Activated CD8-positive, alpha-beta memory T cell treated with anti-CD3 and anti-CD28 coated beads, Interleukin-2, amount 50 U/mL, for 24 hours (primary cell): Measurements from ENCODE around the gene WWOX.

Source experiments
- DNase-seq: peaks from one replicate; pipeline ENCODE4 v3.0.0-alpha.2; 2020; ENCODE audit errors: extremely low read depth

WWOX gene

DNA sequence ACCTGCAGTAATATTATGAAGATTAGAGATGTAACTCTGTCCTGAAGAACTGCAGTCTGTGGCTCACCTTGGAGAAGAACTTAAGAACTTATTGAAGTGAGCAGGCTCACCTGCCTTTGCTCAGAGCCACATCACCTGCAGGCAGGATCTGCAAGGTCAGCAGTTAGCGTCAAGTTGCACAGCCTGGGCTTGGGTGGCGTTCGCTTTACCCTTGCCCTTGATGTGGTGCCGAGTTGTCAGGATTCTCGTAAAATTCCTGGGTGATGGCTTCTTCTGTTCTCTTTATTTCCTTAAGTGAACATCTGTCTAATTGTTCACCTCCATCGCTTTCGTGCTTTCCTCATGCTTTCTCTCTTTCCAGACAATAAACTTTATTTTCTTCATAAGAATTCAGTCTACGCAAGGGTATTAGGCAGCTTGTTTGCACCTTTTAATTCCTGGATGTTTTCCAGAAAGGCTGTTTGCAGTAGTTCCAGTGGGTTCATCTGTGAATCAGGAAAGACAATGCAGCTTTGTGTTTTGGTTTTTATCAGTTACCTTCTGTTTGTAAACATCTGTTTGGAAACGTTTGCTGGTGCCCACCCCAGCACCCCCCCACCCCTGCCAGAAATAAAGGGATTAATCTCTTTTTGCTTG is 254.3 kb downstream of the WWOX start:
- no peak for DNase-seq

DNA sequence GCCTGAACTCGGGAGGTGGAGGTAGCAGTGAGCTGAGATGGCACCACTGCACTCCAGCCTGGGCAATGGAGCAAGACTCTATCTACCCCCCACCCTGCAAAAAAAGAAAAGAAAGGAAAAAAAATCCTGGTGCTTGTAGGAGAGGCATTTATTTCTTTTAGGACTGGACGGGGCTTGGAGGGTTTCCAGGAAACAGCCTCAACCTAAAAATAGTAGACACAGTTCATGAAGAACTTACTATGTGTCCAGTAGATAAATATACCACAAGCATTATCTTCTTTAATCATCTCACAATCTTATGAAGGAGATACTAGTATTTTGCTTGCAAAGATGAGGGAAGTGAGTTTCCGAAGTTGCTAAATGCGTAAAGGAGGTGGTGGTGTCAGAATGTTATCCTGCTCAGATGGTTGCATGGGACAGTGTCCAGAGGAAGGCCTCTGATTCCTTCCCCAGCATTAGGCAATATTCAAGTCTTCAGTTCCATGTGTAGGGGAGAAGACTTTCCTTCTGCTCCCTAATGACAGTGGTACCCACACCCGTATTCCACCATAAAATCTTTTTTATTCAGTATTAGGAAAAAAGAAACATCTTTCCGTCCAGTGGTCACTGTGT is 263.2 kb downstream of the WWOX start:
- DNase-seq = no peak

DNA sequence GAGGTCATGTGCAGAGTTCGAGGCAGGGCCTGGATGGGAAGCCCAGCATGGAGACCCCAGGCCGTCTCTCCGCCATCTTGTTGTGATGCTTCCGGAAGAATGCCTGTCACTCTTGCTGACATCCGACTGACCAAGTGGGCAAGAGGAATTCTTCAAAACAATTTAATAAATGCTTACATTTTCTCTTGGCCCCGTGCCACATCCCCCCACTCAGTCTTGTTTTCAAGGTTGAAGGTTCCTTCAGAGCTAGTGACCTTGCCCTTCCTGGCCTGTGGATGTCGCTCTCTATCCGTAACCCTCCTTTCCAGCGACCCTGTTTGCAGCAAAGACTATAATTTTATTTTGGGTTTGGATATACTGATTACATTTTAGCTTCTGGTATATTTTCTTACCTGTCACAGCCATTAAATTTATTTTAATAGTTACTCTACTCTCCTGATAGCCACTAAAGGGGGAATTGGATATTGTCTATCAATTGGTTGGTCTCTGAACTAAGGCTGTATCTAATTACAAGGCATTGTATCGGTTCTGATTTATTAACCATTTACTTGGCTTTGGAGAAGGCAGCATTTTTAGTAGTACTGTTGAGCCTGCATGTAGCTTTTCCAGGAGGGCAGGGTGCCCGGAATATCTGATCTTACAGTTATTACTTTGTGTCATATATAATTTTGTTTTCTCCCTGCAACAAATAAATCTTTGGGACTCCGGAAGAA is 264.5 kb downstream of the WWOX start:
- DNase-seq = no peak

DNA sequence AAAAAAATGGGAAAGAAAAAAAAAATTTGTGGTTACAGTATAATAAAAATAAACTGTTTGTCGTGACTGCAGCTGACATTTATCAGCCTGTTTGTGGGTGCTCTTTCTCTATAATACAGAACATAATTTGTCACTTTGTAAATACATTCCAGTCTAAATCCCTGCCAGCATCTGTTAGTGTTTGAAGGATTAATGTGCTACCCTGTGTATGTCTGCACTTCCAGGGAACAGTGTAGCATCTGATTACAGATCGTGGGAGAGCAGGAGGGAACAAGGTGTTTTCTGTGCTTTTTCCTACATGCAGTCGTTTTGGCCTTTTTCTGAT is 265.1 kb downstream of the WWOX start:
- DNase-seq = no peak

DNA sequence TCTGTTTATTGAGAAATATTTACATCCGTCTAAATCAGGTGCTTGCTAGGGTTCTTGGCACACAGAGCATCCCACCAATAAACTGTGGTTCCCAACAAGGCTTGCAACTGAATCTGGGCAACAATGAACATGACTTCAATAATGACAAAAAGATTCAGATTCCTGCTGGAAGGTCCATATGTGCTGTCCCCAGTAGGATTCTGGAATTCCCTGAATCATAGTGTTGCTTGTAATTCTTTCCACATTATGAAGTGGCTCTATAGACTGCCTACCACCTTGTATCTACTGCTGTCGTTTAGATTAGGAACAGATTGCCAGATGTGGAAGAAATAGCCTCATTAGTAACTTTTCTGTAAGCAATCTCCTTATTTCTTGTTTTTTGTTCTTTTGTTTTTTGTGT is 265.9 kb downstream of the WWOX start:
- DNase-seq = no peak

DNA sequence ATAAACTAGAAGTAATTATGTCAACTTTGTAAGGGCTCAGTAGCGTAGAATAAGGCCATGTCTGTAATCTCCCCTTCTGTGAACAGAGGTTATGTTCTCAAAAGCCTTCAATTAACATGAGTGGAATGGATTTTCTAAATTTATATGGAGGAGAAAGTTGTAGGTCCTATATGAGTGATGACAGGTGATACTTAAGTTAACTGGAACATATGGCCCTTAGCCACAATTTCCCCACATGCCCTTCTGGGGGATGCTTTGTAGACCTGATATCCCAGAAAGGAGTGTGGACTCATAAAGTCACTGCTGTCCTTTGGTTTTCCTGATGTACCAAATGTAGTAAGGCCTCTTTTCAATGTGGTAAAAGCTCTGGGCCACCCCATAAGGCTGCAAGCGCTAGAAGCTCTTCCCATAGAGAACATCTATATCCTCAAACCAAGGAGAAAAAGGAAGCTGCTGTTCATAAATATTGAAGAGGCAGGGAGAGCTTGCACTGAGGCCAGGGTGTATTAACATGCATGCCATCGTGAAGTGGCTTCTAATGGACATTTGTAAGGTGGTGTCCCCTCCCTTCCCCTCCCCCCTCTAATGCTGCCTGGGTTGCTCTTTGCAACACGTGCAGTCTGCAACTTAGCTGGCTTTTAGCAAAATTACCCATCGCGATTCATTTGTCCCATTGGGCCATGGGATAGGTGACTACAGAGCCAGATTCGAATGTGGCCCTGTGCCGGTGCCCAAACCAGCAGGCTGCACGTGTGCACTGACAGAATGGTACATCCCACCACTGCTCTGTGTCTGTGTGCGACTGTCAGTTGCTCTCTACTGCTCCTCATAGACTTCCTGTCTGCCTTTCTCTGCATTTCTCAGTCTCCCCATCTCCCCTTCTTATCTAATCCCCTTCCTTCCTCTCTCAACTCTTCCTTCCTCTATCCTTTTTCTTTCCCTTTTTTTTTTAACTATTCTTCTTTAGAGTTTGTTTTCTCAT is 269.0 kb downstream of the WWOX start:
- DNase-seq = no peak

DNA sequence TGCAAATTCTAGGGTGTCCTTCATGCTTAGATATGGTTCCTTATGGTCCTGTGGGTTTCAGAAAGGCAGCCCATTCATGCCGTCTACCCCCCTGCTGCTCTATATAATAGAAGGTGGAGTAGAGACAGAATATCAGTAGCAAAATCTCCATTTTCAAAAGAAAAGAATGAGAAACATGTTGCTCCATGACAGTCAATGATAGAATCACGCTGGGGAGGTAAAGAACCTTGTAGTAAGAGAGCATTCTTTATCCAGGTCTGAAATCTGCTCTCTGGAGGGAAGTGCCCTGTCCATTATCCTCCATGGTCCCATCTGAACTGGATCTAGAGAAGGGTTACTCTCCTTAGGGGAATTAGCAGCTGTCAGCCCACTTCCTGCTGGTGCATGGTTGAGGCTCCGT is 272.8 kb downstream of the WWOX start:
- no peak for DNase-seq

DNA sequence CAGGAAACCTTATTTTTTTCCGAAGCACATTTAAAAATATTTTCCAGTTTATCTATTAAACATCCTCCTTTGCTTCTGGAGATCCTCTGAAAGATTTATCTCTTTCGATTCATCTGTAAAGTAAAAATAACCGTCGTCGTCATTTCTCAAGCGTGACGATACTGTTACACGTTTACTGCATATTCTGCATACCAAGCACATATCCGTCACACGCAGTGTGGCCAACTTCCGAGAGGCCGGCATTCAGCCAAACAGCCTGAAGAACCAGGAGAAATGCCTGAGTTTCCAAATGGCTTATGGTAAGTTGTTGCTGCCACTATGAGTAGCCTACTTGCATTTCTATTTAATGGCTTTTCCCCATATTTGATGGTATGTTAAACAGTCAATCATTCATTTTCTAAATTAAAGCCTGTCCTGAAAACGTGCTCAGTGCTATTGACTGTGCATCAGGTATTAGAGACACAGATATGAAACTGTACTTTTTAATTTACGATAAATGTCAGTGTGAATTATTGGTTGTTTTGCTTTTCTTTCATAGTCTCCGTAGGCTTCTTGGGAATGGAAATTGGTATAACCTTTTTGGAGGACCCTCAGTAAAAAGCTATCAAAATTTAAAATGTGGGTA is 275.7 kb downstream of the WWOX start:
- no peak for DNase-seq

DNA sequence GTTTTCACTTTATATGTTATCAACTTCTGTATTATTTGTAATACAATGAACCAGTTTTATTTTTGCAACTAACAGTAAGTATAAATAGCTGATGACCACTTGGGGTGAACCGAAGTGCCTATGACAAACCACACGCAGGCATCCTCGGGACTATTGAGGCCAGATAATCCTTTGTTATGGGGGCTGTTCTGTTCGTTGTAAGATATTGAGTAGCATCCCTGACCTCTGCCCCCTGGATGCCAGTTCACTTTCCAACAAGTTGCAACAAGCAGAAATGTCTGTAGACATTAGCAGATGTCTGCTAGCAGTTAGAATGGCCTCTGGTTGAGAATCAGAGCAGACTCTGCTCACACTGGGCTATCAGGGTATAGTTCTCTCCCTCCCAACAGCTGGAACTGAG is 277.0 kb downstream of the WWOX start:
- no peak for DNase-seq

DNA sequence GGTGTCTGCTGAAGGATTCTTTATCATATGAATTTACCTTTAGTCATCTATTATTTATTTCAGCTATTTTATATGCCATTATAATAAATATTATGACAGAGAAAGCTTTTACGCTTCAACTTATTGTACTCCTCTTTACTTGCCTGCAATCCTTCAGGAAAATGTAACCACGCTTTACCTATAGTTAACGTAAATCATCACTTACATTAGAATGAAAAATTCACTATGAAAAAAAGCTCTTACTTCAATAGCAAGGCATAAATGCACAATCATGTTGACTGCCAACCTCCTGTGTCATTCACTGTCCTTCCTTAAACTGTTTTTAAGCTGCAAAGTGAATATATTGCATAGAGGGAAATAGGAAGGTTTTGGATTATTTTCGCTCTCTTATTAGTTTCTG is 277.9 kb downstream of the WWOX start:
- no peak for DNase-seq

DNA sequence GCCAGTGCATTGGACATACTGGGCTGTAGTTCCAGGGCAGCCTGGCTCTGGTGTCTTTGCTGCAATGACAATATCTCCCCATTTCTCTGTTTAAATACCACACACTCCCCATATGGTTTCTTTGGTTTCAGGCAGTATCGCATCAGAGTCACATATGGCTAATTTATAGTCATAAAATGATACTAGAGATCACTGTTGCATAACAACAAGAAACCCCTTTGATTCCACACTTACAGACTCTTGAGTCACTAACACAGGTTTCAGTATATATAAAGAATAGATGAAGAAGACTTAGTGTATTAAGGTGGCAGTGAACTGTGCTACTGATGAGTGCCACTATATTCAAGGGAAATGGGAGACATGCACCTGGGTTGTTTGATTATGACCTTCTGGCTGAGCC is 281.6 kb downstream of the WWOX start:
- no peak for DNase-seq

DNA sequence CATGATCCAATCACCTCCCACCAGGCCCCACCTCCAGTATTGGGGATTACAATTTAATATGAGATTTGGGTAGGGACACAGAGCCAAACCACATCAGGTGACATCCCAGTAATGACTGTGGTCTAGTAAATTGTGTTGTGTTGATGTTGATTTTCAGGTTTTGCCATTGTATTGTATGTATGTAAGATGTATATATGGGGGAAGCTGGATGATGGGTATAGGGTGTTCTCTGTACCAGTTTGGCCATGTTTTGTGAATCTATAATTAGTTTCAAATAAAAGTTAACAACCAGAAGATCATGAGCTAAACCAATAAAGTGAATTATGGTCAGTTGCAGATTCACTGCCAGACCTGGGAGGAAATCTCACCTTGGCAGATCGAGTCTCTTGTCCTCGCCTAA is 283.7 kb downstream of the WWOX start:
- no peak for DNase-seq

DNA sequence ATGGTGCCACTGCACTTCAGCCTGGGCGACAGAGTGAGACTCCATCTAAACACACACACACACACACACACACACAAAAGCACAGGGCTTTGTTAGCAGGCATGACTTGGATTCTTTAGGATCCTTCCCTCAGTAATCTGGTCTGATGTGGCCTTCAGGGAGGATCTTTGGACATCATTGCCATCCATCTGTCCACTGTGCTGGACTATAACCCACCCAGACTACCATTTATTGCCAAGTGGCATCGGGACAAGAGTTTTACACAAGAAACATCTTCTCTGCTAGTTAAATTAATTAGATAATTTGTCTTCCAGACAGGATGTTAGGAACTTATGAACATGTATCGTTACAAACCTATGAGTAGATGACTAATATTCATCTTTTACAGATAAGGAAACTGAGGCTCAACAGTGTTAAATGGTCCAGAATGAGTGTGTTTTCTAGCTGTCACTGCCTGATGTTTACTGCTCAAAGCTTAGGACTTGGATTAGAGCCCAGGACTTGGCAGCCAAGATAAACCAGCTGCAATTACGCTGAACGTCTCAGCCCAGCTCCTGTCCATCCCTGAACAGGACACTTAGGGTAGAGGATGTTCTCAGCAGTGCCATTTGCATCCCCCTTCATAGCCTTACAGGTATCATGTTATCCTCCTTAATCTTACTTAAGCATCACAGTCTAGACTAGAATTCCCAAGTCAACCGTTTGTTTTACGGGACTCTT is 285.8 kb downstream of the WWOX start:
- no peak for DNase-seq

DNA sequence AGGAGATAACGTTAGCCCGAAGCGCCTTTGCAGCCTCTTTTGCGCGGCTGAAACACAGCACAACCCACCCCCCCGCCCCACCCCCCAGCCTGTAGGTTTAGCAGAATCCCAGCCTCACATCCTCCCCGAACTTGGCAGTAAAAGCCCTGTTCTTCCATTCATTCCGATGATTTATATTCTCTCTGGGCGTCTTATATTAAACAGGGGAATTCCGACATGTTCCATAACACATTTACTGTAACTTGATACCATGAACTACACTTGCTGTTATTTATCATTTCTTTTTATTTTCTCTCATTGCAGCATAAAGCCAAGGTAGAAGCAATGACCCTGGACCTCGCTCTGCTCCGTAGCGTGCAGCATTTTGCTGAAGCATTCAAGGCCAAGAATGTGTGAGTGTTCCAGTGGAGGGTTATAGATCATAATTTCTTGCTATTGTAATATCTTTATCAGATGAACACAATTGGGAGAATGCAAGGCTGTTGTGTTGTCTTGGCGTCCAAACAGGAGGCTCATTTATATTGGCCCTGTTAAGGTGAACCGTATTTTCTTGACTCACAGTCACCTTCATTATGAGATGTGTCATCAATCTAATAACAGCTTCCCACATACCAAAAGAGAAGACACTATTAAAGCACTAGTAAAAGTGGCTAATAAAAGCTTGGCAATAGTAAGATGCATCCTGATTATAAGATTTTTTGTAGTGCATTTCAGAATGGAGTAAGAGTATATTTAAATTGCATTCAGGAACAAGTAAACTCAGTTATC is 287.3 kb downstream of the WWOX start:
- no peak for DNase-seq

DNA sequence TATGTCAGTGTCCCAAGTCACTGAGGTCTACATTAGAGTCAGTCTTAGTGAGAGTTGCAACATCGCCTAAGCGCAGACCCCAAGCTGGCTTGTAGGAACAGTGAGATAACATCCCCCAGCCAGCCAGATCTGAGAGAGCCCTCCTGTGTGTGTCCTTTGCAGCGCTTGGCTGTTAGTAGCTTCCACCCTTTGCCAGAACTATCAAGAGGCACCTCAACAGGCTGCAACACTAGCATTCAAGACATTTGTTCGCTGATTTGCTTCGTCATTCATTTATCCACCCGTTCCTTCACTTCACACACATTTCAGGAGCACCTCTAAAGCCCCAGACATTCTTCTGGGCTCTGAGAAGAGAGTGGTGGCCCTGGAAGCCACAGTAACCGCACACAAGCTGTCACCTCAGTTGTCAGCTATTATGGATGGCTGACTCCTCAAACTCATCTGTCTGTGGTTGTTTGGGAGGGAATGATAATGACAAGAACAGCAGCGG is 289.6 kb downstream of the WWOX start:
- DNase-seq = no peak

DNA sequence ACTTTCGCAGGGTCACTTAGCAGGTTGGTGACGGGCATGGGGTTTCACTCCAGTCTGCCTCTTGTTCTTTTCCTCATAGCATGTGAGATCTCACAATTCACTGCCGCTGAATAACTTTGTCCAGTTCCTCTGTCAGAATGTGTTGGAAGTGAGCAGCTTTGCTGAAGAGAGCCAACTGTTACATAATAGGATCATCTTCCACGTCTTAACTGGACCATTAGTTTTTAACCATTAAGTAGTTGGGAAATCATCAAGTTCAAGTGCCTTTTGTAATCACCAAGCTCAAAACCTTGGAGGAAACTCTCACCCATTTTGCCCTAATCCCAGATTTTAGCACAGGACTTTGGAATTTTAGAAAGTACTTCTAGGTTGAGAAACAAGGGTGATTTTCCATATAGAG is 290.6 kb downstream of the WWOX start:
- DNase-seq = no peak

DNA sequence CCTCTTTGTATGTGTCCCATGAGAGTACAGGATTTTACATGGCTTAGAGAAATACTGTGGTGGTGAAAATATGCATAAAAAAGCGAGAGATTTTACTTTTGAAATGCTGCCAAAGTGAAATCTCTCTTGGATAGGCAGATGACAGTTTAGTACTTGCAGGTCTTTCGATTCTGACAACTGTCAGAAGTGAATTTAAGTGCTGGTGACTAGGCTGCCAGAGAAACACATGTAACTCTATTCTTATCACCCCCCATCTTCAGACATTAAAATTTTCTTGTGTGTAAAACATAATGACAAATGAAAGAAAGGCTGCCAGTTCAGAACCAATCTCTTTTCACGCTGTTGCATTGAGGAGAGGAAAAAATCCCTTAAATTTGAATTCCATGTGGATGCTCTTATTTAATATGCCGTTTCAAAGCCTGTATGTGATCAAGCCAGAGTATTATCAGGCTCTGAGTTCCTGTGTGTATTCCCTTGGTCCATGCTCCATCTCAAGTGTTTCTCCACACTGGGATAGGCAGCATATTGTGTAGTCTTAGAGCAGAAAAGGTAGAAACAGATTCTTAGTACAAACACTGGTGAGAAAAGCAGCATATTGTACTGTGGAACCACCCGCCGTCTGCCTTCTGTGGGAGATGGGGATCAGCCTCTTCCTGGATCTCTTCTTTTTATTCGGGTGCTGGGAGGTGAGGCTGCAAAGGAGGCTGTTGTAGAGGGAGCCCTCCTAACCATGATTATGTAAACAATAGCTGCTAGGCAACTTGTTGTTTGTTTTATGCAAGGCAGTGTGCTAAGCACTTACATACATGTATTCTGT is 291.3 kb downstream of the WWOX start:
- DNase-seq = no peak

DNA sequence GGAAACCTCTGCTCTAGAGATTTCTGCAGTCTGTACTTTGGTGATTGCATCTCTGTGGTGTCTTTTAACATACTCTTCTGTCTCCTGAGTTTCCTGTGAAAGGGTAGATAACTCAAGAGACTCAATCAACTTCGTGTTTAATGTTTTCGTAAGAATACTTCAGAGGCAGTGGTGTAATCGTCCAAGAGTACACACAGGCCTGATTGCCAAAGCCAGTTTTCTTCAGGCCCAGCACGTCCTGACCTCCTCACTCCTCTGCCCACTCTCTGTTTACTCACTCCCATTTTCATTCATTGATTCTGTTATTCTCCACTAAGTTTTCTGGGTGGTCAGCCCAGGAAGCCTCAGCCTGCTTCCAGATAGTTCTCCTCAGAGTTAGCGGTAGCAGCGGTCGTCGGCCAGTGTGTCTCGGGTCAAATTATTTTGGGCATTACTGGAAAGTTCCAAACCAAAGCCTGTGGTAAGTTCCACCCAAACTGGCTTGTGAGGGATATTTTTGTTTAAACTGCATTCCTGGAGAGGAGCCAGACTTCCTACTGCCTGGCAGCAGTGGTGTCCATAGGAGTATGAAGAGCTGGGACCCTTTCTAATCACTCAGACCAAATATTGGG is 293.2 kb downstream of the WWOX start:
- DNase-seq = no peak

DNA sequence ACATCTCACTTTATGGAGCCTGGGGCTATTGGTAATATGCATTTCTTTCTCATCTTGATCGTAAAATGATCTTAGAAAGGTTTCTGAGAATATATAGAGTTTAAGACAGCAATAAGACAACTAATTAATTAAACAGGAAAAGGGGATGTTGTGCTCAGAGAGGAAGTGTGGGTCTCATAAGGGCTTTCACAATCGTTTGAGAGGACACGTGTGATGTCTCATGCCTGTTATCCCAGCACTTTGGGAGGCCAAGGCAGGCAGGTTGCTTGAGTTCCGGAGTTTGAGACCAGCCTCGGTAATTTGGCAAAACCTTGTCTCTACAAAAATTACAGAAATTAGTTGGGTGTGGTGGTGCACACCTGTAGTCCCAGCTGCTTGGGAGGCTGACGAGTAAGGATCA is 295.6 kb downstream of the WWOX start:
- no peak for DNase-seq
